Left ventricle myocardium inferior (tissue), 1 donor: ENCODE results near the gene SIX2. TPM values are rescaled to one million over a fixed set of nuclear protein-coding genes. Genes with fewer than 3 reads are reported as not detected.

Source experiments
- DNase-seq: peaks from one replicate; pipeline ENCODE4 v3.0.0-alpha.2; 2020
- H3K27ac ChIP-seq: fragments of 200-600 bp; replicated peaks from 2 replicates; pipeline ENCODE4 v1.8.0; 2021
- H3K27me3 ChIP-seq: fragments of 200-600 bp; 2 replicates; pipeline ENCODE4 v1.8.0; 2021; ENCODE audit warnings: low read depth
- H3K36me3 ChIP-seq: fragments of 200-600 bp; 2 replicates; pipeline ENCODE4 v1.8.0; 2021
- H3K4me1 ChIP-seq: fragments of 200-600 bp; 2 replicates; pipeline ENCODE4 v1.8.0; 2021
- H3K4me3 ChIP-seq: fragments of 200-600 bp; 2 replicates; pipeline ENCODE4 v1.8.0; 2021; ENCODE audit warnings: mild to moderate bottlenecking, moderate library complexity
- H3K9me3 ChIP-seq: fragments of 200-600 bp; replicated peaks from 2 replicates; pipeline ENCODE4 v1.8.0; 2021
- intact Hi-C: fragments of 100-400 bp; cut with micrococcal nuclease; formaldehyde crosslinking; loops from one replicate; pipeline ENCODE4 v1.11.0; 2022
- total RNA-seq: library from RNA; stranded (reverse); fragmentation: NEBNext Ultra II Directional; extraction: Animal tissue kit (Norgen Biotek cat#: 25700); gene quantifications from one replicate; pipeline ENCODE4 v1.2.1, GENCODE V29; 2021
- TF ChIP-seq, protein P1 (sequence below): fragments of 200-600 bp; IDR thresholded peaks from 2 replicates; pipeline ENCODE4 v1.8.0; 2021; ENCODE audit warnings: antibody characterized with exemption, mild to moderate bottlenecking, borderline replicate concordance
- donor health status: DM: no; HTN: yes; CAD: no; lungs with severe emphysema.

The SIX2 gene
- total RNA-seq, 1 donor from 2014 or later: 0.91 TPM

- intact Hi-C loops: no loop called here
- Histone ChIP-seq H3K4me1 (peaks cover 67% of the 10 kb centered on the region), H3K36me3 (no peaks in the 10 kb centered on the region), H3K27me3 (peaks cover 98% of the 10 kb centered on the region), H3K4me3 (no peak overlapping the region), H3K27ac (no peak overlapping the region), H3K9me3 (no peaks in the 10 kb centered on the region)
- DNase-seq: no peak
- TF ChIP-seq, protein P1, sequence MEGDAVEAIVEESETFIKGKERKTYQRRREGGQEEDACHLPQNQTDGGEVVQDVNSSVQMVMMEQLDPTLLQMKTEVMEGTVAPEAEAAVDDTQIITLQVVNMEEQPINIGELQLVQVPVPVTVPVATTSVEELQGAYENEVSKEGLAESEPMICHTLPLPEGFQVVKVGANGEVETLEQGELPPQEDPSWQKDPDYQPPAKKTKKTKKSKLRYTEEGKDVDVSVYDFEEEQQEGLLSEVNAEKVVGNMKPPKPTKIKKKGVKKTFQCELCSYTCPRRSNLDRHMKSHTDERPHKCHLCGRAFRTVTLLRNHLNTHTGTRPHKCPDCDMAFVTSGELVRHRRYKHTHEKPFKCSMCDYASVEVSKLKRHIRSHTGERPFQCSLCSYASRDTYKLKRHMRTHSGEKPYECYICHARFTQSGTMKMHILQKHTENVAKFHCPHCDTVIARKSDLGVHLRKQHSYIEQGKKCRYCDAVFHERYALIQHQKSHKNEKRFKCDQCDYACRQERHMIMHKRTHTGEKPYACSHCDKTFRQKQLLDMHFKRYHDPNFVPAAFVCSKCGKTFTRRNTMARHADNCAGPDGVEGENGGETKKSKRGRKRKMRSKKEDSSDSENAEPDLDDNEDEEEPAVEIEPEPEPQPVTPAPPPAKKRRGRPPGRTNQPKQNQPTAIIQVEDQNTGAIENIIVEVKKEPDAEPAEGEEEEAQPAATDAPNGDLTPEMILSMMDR: no peak
These were observed 2.7 kb upstream of the SIX2 start for GRCh38 chr2:45011621-45012602.

GRCh38 chr2:45011121-45011520 is 1.9 kb upstream of the SIX2 start:
- TF ChIP-seq, protein P1: no peak
- Histone ChIP-seq H3K36me3 (no peaks in the 10 kb centered on the region), H3K9me3 (no peaks in the 10 kb centered on the region), H3K27me3 (peaks cover 98% of the 10 kb centered on the region), H3K27ac (no peak overlapping the region), H3K4me1 (peaks cover 71% of the 10 kb centered on the region), H3K4me3 (peak overlapping the region; percentile 68)
- intact Hi-C loops: no loop called here
- no peak for DNase-seq

DNA sequence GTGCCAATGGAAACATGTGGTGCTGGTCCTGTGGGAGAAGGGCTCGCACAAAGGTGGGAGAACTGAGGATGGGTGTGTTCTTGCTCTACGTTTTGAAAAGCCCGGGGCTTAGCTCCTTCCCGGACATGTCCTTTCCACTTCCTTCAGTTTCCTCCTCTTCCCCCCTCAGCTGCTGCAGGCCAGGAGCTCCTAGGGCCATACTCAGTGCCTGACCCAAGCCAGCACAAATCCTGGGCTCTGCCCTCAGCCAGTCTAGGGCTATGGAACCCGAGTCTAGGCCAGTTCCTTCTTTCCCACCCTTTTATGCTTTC is 1.4 kb upstream of the SIX2 start:
- Histone ChIP-seq H3K4me3 (peak overlapping the region; percentile 68), H3K9me3 (no peaks in the 10 kb centered on the region), H3K27ac (peak overlapping the region; percentile 89), H3K36me3 (no peaks in the 10 kb centered on the region), H3K4me1 (peaks cover 74% of the 10 kb centered on the region), H3K27me3 (peaks cover 100% of the 10 kb centered on the region)
- TF ChIP-seq, protein P1: no peak
- intact Hi-C loops: no loop called here
- no peak for DNase-seq

DNA sequence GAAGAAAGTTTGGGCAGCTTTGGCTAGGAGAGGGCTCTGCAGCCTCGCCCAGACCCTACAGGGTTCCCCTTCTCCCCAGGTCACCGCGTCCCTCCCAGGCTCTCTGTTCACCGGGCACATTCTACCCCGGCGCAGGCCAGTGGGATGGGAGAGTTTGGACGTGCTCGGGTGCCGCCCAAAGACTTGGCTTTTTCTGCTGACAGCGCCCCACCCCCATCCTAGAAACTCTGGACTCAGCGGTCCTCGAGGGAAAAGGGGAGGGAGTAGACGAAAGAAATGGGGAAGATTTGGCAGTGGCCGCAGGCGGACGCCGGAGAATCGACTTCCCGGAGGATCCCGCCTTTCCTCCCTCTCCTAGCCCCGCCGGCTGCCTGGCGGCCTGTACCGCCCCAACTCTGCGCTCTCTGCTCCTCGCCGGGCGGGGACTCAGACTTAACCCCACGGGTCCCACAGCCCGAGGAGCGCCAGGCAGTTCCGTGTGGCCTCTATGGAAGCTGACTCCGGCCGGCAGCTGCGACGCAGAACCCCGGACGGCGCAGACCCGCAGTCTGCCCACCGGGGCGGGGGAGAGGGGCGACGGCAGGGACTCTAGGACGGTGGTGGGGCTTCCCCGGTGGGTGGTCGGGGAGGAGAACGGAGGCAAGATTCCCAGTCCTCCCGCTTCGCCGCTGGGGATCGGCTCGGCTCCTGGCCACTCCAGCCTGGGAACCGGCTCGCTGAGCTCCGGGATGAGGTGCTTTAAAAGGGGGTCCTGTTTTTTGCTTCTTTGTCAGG is 863 bp upstream of the SIX2 start:
- H3K27me3 ChIP-seq: peaks cover 100% of the 10 kb centered on the region
- H3K4me3 ChIP-seq: peak overlapping the region; percentile 68
- peaks cover 80% of the 10 kb centered on the region for H3K4me1 ChIP-seq
- TF ChIP-seq, protein P1: no peak
- DNase-seq: peak; percentile 84
- peak overlapping the region; percentile 89 for H3K27ac ChIP-seq
- H3K9me3 ChIP-seq: no peaks in the 10 kb centered on the region
- intact Hi-C loops: no loop called here
- no peaks in the 10 kb centered on the region for H3K36me3 ChIP-seq

DNA sequence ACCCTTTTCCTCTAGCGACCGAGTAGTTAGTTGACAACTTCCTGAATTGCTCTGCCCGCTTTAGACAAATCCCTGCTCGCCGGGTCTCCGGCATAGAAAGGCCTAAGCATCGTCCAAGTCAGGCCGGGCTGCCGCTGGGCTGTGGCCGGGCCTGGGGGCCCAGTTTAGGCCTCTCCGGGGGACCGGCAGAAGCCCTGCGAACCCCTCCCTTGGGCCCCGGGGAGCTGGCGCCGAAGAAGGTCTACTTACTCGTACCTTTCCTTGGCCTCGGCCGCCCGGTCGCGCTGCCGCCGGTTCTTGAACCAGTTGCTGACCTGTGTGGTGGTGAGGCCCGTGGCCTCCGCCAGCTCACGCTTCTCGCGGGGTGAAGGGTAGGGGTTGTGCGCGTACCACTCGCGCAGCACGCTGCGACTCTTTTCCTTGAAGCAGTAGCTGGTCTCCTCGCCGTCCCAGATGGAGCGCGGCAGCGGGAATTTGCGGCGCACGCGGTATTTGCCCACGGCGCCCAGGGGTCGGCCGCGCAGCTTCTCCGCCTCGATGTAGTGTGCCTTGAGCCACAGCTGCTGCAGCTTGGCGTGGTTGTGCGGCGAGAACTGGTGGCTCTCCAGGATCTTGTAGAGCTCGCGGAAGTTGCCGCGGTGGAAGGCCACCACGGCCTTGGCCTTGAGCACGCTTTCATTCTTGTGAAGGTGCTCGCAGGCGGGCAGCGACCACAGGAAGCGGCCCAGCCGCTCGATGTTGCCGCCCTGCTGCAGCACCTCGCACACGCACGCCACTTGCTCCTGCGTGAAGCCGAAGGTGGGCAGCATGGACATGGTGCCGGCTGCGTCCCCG is 739 bp downstream of the SIX2 start:
- TF ChIP-seq, protein P1: no peak
- intact Hi-C loops: no loop called here
- Histone ChIP-seq H3K9me3 (no peaks in the 10 kb centered on the region), H3K4me1 (peaks cover 87% of the 10 kb centered on the region), H3K27me3 (peaks cover 100% of the 10 kb centered on the region), H3K4me3 (peak overlapping the region; percentile 68), H3K36me3 (no peaks in the 10 kb centered on the region), H3K27ac (peak overlapping the region; percentile 89)
- no peak for DNase-seq
